Activated naive CD8-positive, alpha-beta T cell treated with anti-CD3 and anti-CD28 coated beads for 36 hours (primary cell): ENCODE results near the gene TMEM52. TPM values are rescaled to one million over a fixed set of nuclear protein-coding genes. Genes with fewer than 3 reads are reported as not detected.

ENCODE experiments used
- DNase-seq: peaks from one replicate; pipeline ENCODE4 v3.0.0; 2021
- H3K27ac Mint-ChIP-seq: one replicate; pipeline ENCODE4 v1.8.0; 2022; ENCODE audit warnings: mild to moderate bottlenecking, moderate library complexity, mixed read lengths
- H3K27me3 Mint-ChIP-seq: one replicate; pipeline ENCODE4 v1.8.0; 2022; ENCODE audit warnings: mild to moderate bottlenecking, mixed read lengths
- H3K36me3 Mint-ChIP-seq: one replicate; pipeline ENCODE4 v1.8.0; 2021; ENCODE audit warnings: mild to moderate bottlenecking, mixed read lengths
- H3K4me1 Mint-ChIP-seq: one replicate; pipeline ENCODE4 v1.8.0; 2021; ENCODE audit warnings: mixed read lengths
- H3K4me3 Mint-ChIP-seq: one replicate; pipeline ENCODE4 v1.8.0; 2022; ENCODE audit warnings: mild to moderate bottlenecking, moderate library complexity, mixed read lengths
- H3K9me3 Mint-ChIP-seq: one replicate; pipeline ENCODE4 v1.8.0; 2022; ENCODE audit warnings: mixed read lengths
- total RNA-seq, 2 experiments: library from RNA; stranded (reverse); gene quantifications; one replicate each; pipeline ENCODE4 v1.2.3, GENCODE V29; 2021

The TMEM52 gene
- total RNA-seq, 2 experiments from 2014 or later, result 2.4 to 2.7 TPM

DNA sequence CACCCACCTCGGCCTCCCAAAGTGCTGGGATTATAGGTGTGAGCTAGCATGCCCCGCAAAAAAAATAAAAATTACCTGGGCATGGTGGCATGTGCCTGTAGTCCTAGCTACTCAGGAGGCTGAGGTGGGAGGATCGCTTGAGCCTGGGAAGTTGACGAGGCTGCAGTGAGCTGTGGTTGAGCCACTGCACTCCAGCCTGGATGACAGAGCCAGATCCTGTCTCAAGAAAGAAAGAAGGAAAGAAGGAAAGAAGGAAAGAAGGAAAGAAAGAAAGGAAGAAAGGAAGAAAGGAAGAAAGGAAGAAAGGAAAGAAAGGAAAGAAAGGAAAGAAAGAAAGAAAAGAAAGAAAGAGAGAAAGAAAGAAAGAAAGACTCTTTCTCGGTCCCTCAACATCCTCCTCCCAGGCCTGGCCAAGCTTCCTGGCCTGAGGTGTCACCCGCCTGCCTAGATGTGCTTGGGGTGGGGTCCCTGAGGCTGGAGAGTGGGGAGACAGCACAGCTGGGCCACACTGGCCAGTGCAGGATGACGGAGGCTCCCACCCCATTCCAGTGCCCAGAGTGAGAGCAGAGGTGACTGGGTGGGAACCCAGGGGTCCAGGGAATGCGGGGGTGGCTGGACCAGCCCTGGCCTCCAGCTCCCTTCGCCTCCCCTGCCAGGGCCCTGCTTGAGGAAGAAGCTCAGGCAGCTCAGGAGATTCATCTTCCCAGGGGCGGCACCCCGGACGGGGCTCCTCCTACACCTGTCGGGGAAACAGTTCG is 18.0 kb downstream of the TMEM52 start:
- Mint-ChIP-seq H3K4me3 (no peak overlapping the region), H3K27me3 (no peaks in the 10 kb centered on the region), H3K9me3 (no peaks in the 10 kb centered on the region), H3K27ac (no peak overlapping the region), H3K36me3 (no peaks in the 10 kb centered on the region), H3K4me1 (peaks cover 3% of the 10 kb centered on the region)
- no peak for DNase-seq

GRCh38 chr1:1899967-1900327 is 19.1 kb downstream of the TMEM52 start:
- Mint-ChIP-seq H3K27me3 (no peaks in the 10 kb centered on the region), H3K9me3 (no peaks in the 10 kb centered on the region), H3K4me1 (peaks cover 6% of the 10 kb centered on the region), H3K4me3 (no peak overlapping the region), H3K27ac (no peak overlapping the region), H3K36me3 (no peaks in the 10 kb centered on the region)
- DNase-seq, result no peak

- Mint-ChIP-seq H3K27ac (no peak overlapping the region), H3K36me3 (no peaks in the 10 kb centered on the region)
- no peak for DNase-seq
These were observed 19.7 kb downstream of the TMEM52 start for GRCh38 chr1:1899266-1899966.

DNA sequence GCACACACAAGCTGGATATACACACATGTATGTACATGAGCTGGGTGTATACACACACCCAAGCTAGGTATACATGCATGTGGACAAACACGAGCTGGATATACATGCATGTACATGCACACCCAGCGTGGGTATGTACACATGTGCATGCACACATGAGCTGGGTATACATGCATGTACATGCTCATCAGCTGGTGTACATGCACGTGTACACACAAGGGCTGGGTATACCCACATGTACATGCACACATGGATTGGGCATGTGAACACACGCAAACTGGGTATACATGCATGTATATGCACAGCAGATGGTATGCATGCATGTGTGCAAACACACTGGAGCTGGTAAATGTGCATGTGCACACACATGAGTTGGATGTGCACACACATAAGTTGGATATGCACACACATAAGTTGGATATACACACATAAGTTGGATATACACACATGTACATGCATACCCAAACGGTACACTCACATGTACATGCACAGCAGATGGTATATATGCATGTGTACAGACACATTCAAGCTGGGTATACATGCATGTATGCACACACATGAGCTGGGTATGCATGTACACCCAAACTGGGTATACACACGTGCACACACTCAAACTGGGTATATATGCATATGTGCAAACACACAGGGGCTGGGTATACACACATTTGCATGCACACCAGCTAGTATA is 20.7 kb downstream of the TMEM52 start:
- Mint-ChIP-seq H3K27ac (no peak overlapping the region), H3K4me1 (peaks cover 15% of the 10 kb centered on the region), H3K36me3 (peaks cover 2% of the 10 kb centered on the region), H3K27me3 (no peaks in the 10 kb centered on the region), H3K9me3 (no peaks in the 10 kb centered on the region), H3K4me3 (no peak overlapping the region)
- DNase-seq, result no peak

More at GRCh38 chr1:1899266-1899966, 19.7 kb downstream of the TMEM52 start:
- H3K4me3 Mint-ChIP-seq, result no peak overlapping the region
- peaks cover 12% of the 10 kb centered on the region for H3K4me1 Mint-ChIP-seq
- H3K27me3 Mint-ChIP-seq, result no peaks in the 10 kb centered on the region
- no peaks in the 10 kb centered on the region for H3K9me3 Mint-ChIP-seq

DNA sequence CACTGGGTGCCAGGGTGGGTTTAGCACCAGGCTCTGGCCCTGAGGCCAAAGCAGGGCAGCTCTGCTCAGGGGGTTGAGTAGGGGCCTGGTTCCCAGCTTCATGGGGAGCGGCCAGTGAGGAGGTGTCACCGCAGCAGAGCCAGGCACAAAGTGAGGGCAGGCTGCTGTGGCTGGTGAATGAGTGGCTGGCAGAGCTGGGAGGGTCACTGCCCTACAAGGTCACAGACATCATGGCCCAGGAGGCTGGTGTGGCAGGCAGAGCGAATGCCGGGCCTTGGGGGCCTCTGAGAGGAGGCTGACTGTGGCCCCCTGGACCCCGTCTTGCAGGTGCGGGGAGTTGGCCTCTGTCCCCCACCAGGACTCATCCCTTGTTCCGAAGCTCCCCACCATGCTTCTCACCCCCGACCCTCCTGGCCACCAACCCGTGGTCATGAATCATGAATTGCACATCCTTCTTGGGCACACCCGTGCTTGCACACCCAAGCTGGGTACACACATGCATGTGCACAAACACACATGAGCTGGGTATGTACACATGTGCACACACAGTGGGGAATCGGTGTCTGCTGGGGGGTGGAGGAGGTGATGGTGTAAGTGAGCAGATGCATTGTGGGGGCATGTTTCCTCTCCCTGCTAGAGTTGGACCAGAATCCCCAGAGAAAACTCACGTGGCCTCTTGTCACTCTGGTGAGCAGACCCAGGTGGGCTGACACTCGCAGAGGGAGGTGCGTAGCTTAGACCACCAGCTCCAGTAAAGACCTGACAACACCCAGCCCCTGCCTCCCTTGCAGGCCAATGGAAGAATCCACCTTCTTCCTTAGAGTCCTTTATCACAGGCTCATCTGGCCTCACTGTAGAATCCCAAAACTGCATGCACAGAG is 23.4 kb downstream of the TMEM52 start:
- Mint-ChIP-seq H3K4me3 (no peak overlapping the region), H3K36me3 (peaks cover 5% of the 10 kb centered on the region), H3K4me1 (peaks cover 26% of the 10 kb centered on the region), H3K27ac (no peak overlapping the region), H3K9me3 (no peaks in the 10 kb centered on the region), H3K27me3 (no peaks in the 10 kb centered on the region)
- no peak for DNase-seq

- H3K9me3 Mint-ChIP-seq, result no peaks in the 10 kb centered on the region
- peaks cover 26% of the 10 kb centered on the region for H3K4me1 Mint-ChIP-seq
- no peak for DNase-seq
- H3K27ac Mint-ChIP-seq, result no peak overlapping the region
- no peaks in the 10 kb centered on the region for H3K27me3 Mint-ChIP-seq
- H3K4me3 Mint-ChIP-seq, result no peak overlapping the region
- peaks cover 5% of the 10 kb centered on the region for H3K36me3 Mint-ChIP-seq
These were observed 24.0 kb downstream of the TMEM52 start for GRCh38 chr1:1895060-1895418.

- no peaks in the 10 kb centered on the region for H3K27me3 Mint-ChIP-seq
- H3K4me1 Mint-ChIP-seq, result peaks cover 26% of the 10 kb centered on the region
- peak overlapping the region; percentile 3 for H3K27ac Mint-ChIP-seq
- peaks cover 5% of the 10 kb centered on the region for H3K36me3 Mint-ChIP-seq
- H3K9me3 Mint-ChIP-seq, result no peaks in the 10 kb centered on the region
- no peak overlapping the region for H3K4me3 Mint-ChIP-seq
- no peak for DNase-seq
These were observed 24.6 kb downstream of the TMEM52 start for GRCh38 chr1:1894354-1895059.

GRCh38 chr1:1893997-1894353 is 25.1 kb downstream of the TMEM52 start:
- no peaks in the 10 kb centered on the region for H3K9me3 Mint-ChIP-seq
- H3K4me1 Mint-ChIP-seq, result peaks cover 28% of the 10 kb centered on the region
- H3K4me3 Mint-ChIP-seq, result no peak overlapping the region
- H3K36me3 Mint-ChIP-seq, result peaks cover 9% of the 10 kb centered on the region
- no peaks in the 10 kb centered on the region for H3K27me3 Mint-ChIP-seq
- peak overlapping the region; percentile 3 for H3K27ac Mint-ChIP-seq
- DNase-seq, result no peak

DNA sequence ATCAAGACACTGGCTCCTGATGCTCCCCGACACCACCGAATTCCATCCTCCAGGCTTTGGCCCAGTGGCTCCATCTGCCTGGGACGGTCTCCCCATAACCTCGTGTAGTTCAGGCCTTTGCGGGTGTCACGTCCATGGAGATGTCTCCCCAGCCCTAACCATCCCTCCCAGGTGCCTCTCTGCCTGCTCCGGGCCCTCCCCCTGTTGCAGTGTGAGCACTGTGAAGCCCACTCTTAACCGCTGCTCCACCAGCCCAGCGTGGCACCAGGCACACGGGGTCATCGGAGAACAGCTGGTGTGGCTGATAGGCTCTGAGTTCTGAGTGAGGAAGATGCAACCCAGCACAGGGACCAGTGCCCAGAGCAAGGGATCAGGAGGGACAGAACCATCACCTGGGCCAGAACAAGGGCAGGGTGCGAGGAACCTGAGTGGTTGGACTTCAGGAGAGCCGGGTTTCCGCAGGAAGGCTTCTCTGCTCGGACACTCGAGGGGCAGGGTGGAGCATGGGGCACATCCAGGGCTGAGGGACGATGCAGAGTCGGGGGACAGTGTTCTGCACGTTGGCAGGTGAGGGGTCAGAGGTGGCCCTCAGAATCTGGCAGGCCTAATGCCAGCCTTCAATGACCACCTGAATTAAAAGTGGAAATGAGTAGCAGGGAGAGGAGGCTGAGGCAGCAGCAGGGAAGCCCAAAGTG is 25.6 kb downstream of the TMEM52 start:
- no peak for DNase-seq
- H3K9me3 Mint-ChIP-seq, result no peaks in the 10 kb centered on the region
- peak overlapping the region; percentile 62 for H3K27ac Mint-ChIP-seq
- H3K4me3 Mint-ChIP-seq, result peak overlapping the region; percentile 82
- H3K27me3 Mint-ChIP-seq, result no peaks in the 10 kb centered on the region
- H3K36me3 Mint-ChIP-seq, result peaks cover 9% of the 10 kb centered on the region
- peaks cover 33% of the 10 kb centered on the region for H3K4me1 Mint-ChIP-seq

DNA sequence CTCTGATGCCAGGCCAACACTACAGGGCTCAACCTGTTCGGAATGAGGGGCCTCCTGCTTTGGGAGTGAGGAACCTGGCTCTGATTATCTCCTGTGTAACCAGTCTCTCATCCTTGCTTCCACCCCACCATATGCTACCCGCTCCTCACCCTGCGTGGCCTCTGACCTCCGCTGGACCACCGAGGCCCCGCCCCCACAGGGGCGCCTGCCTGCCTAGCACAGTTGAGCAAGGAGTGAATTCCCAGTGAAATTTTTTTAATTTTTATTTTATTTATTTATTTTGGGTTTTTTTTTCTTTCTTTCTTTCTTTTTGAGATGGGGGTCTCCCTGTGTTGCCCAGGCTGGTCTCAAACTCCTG is 26.3 kb downstream of the TMEM52 start:
- Mint-ChIP-seq H3K4me3 (peak overlapping the region; percentile 82), H3K36me3 (peaks cover 13% of the 10 kb centered on the region), H3K27ac (peak overlapping the region; percentile 87), H3K27me3 (no peaks in the 10 kb centered on the region), H3K9me3 (no peaks in the 10 kb centered on the region), H3K4me1 (peaks cover 39% of the 10 kb centered on the region)
- no peak for DNase-seq

DNA sequence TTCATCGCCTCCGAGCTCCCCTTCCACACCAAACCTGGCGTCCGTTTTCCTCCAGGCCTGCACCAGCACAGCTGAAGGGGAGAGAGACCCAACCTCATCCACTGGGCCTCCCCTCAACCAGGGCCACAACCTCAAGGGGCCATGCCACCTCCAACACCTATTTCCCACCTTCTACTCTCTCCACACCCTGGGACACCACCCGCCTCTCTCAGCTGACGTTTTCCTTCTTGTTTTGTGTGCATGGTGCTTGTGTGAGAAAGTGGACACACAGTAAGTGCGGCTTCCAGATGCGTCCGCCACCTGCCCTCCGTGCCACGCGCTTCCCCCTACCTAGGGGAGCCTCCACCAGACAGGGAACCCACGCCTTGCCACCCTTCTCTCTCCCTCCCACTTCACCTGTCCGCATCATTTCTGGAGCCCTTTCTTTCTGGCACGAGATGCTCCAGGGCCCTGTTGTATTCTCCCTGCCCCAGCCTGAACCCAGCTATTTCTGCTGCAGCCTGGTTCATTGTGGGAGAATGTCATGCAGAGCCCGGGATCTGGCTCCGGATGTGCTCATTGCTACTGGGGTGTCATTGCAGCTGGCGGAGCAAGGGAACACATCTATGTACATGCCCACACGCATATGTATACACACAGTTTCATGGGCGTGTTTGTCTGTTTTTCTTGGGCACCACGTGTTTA is 26.9 kb downstream of the TMEM52 start:
- Mint-ChIP-seq H3K4me3 (peak overlapping the region; percentile 82), H3K36me3 (peaks cover 15% of the 10 kb centered on the region), H3K9me3 (no peaks in the 10 kb centered on the region), H3K27me3 (no peaks in the 10 kb centered on the region), H3K4me1 (peaks cover 44% of the 10 kb centered on the region), H3K27ac (peak overlapping the region; percentile 87)
- DNase-seq, result peak; percentile 22

- DNase-seq, result peak; percentile 72
- Mint-ChIP-seq H3K27me3 (no peaks in the 10 kb centered on the region), H3K4me1 (peaks cover 48% of the 10 kb centered on the region), H3K9me3 (peaks cover 1% of the 10 kb centered on the region), H3K4me3 (peak overlapping the region; percentile 82), H3K36me3 (peaks cover 18% of the 10 kb centered on the region), H3K27ac (peak overlapping the region; percentile 87)
These were observed 27.6 kb downstream of the TMEM52 start for GRCh38 chr1:1891349-1892078.
